Measurements from ENCODE around the gene PDGFRB.

GRCh38 chr5:150153483-150153882, 2.2 kb downstream of the PDGFRB start:
- TF ChIP-seq POLR2A (IDR thresholded peaks at IDR 0.05) (no peak), CTCF (IDR thresholded peaks at IDR 0.05) (no peak), EP300 (IDR thresholded peaks at IDR 0.05) (no peak), POLR2AphosphoS5 (IDR thresholded peaks at IDR 0.05) (no peak)
